Right lobe of liver (tissue), 4 donors: ENCODE data around the gene ANP32B.

Experiments used
- CTCF ChIP-seq, 4 donors: fragments of 200-600 bp in 3 of 4; fragments of 450-650 bp in 1 of 4; IDR thresholded peaks; one replicate each; pipeline versions ENCODE4 v1.5.1 to v1.8.0; 2016 to 2022; ENCODE audit warnings: antibody characterized with exemption in 4 of 4, mild to moderate bottlenecking in 2 of 4
- POLR2A ChIP-seq: fragments of 450-650 bp; IDR thresholded peaks from one replicate; pipeline ENCODE4 v1.6.1; 2017; ENCODE audit warnings: antibody characterized with exemption, mild to moderate bottlenecking
- donor health status: DM: no; HTN: no; CAD: no.
- donor health status: DM: no; HTN: no; CAD: no.
- donor health status: DM: no; HTN: yes; CAD: no.

- no peak for TF ChIP-seq CTCF (IDR thresholded peaks at IDR 0.05)
- no peak for TF ChIP-seq POLR2A
These were observed 24.2 kb upstream of the ANP32B start for GRCh38 chr9:97958812-97959511.
